ENCODE data around the gene CDHR5.

DNA sequence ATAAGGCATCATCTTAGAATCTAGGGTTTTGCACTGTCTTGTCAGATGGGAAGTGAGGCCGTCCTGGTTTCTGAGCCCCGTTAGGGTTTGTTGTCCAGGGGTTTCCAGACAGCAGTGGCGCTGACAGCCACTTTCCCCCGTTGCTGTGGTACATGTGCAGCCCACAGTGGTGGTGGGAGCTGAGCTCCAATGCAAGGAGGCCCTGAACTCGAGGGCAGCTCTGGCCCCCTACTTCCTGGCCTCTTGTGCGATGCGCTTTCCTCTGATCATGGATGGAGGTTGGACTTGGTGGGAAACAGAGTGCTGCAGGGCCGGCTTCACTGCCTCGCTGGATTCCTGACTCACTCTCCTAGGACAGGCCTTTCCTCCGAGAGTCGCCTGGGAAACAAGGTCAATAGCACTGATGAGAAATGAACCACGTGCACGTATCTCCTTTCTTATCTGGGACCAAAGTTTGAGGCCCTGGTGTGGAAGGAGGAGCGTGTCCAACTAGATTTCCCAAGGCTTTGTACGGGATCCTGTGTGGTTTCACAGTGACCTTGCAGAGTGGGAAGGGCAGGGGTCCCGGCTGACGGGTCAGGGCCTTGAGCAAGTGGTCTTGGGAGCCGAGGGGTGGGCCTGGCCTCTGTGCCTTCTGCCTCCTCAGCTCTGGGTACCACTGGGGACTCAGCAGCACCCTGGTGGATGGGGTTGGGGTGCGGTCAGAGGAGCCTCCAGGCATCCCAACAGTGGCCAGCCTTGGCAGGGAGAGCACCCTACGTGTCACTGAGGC, 44.7 kb downstream of the CDHR5 start:
- TF ChIP-seq, protein P1, sequence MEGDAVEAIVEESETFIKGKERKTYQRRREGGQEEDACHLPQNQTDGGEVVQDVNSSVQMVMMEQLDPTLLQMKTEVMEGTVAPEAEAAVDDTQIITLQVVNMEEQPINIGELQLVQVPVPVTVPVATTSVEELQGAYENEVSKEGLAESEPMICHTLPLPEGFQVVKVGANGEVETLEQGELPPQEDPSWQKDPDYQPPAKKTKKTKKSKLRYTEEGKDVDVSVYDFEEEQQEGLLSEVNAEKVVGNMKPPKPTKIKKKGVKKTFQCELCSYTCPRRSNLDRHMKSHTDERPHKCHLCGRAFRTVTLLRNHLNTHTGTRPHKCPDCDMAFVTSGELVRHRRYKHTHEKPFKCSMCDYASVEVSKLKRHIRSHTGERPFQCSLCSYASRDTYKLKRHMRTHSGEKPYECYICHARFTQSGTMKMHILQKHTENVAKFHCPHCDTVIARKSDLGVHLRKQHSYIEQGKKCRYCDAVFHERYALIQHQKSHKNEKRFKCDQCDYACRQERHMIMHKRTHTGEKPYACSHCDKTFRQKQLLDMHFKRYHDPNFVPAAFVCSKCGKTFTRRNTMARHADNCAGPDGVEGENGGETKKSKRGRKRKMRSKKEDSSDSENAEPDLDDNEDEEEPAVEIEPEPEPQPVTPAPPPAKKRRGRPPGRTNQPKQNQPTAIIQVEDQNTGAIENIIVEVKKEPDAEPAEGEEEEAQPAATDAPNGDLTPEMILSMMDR (IDR thresholded peaks at IDR 0.05; ENCODE audit: low read depth, low read length, poor library complexity, severe bottlenecking) = no peak
- no peak for TF ChIP-seq EZH2phosphoT487 (IDR thresholded peaks at IDR 0.05; ENCODE audit: borderline replicate concordance, low read length)
